A549 (cell line): ENCODE results near the gene DOC2A.

ENCODE experiments used
- CTCF ChIP-seq: fragments of >200 bp; sonication (Bioruptor Twin); formaldehyde crosslinking; IDR thresholded peaks from 3 replicates; pipeline ENCODE4 v1.5.1; 2016
- RFX5 ChIP-seq: fragments of 450-650 bp; IDR thresholded peaks from 2 replicates; pipeline ENCODE4 v1.7.1; 2014; ENCODE audit warnings: antibody characterized with exemption, mild to moderate bottlenecking, moderate library complexity
- SMC3 ChIP-seq: fragments of >200 bp; sonication (Bioruptor Twin); formaldehyde crosslinking; IDR thresholded peaks from 3 replicates; pipeline ENCODE4 v1.6.1; 2018; ENCODE audit warnings: inconsistent platforms
- USF2 ChIP-seq: fragments of 450-650 bp; IDR thresholded peaks from 2 replicates; pipeline ENCODE4 v1.6.1; 2014; ENCODE audit warnings: antibody characterized with exemption
- TF ChIP-seq, protein P1 (sequence below): IDR thresholded peaks from 2 replicates; pipeline ENCODE4 v1.6.1; 2012; ENCODE audit warnings: low read depth, borderline replicate concordance
- TF ChIP-seq, protein P2 (sequence below): IDR thresholded peaks from 2 replicates; pipeline ENCODE4 v1.6.1; 2012

GRCh38 chr16:30010844-30011713 is at the start of gene DOC2A:
- TF ChIP-seq CTCF, result no peak
- TF ChIP-seq SMC3, result no peak
- no peak for TF ChIP-seq USF2
- TF ChIP-seq, protein P1, sequence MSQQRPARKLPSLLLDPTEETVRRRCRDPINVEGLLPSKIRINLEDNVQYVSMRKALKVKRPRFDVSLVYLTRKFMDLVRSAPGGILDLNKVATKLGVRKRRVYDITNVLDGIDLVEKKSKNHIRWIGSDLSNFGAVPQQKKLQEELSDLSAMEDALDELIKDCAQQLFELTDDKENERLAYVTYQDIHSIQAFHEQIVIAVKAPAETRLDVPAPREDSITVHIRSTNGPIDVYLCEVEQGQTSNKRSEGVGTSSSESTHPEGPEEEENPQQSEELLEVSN, result peak; percentile 75
- TF ChIP-seq RFX5, result no peak
- TF ChIP-seq, protein P2, sequence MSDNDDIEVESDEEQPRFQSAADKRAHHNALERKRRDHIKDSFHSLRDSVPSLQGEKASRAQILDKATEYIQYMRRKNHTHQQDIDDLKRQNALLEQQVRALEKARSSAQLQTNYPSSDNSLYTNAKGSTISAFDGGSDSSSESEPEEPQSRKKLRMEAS, result peak; percentile 78
